HCT116 (cell line): ENCODE data around the gene PTPN2.

ENCODE experiments used
- ATF3 ChIP-seq: IDR thresholded peaks from 2 replicates; pipeline ENCODE4 v1.6.1; 2012
- CBX3 ChIP-seq: IDR thresholded peaks from 2 replicates; pipeline ENCODE4 v1.6.1; 2012; ENCODE audit warnings: low read depth
- CEBPB ChIP-seq: IDR thresholded peaks from 2 replicates; pipeline ENCODE4 v1.6.1; 2012; ENCODE audit warnings: low read depth
- CTCF ChIP-seq, 3 experiments: fragments of 200-600 bp in 1 of 3; sonication (generic) in 1 of 3; IDR thresholded peaks in 2 of 3; conservative IDR thresholded peaks in 1 of 3; 2 replicates each; pipeline ENCODE4 v1.5.1; 2012 to 2017; ENCODE audit warnings: low read depth in 2 of 3, low read length in 2 of 3, antibody characterized with exemption in 1 of 3, borderline replicate concordance in 1 of 3, control low read depth in 1 of 3, mild to moderate bottlenecking in 1 of 3, mixed read lengths in 1 of 3, mixed run types in 1 of 3, moderate library complexity in 1 of 3; ENCODE audit not compliant: insufficient read depth in 1 of 3
- EGR1 ChIP-seq: IDR thresholded peaks from 2 replicates; pipeline ENCODE4 v1.6.1; 2012; ENCODE audit warnings: low read depth
- ELF1 ChIP-seq: IDR thresholded peaks from 2 replicates; pipeline ENCODE4 v1.6.1; 2012; ENCODE audit warnings: low read depth, borderline replicate concordance
- EZH2 ChIP-seq: fragments of 200-600 bp; sonication (generic); IDR thresholded peaks from 2 replicates; pipeline ENCODE4 v1.6.1; 2017; ENCODE audit warnings: antibody characterized with exemption, mixed run types
- FOSL1 ChIP-seq: IDR thresholded peaks from 2 replicates; pipeline ENCODE4 v1.6.1; 2012; ENCODE audit warnings: low read depth
- POLR2A ChIP-seq: IDR thresholded peaks from 2 replicates; pipeline ENCODE4 v1.7.0; 2011; ENCODE audit warnings: borderline replicate concordance; ENCODE audit not compliant: insufficient read depth, insufficient read length; ENCODE audit errors: extremely low read depth
- POLR2AphosphoS5 ChIP-seq: IDR thresholded peaks from 2 replicates; pipeline ENCODE4 v1.6.1; 2011; ENCODE audit warnings: mild to moderate bottlenecking, low read depth, low read length, moderate library complexity
- RAD21 ChIP-seq: IDR thresholded peaks from 2 replicates; pipeline ENCODE4 v1.6.1; 2012; ENCODE audit warnings: low read depth, mild to moderate bottlenecking
- SIN3A ChIP-seq: IDR thresholded peaks from 2 replicates; pipeline ENCODE4 v1.6.1; 2012; ENCODE audit warnings: low read depth
- SP1 ChIP-seq: IDR thresholded peaks from 2 replicates; pipeline ENCODE4 v1.6.1; 2012; ENCODE audit warnings: low read depth
- TCF7L2 ChIP-seq: IDR thresholded peaks from 2 replicates; pipeline ENCODE4 v1.7.0; 2011; ENCODE audit warnings: borderline replicate concordance, inconsistent platforms; ENCODE audit not compliant: insufficient read depth, insufficient read length; ENCODE audit errors: extremely low read depth

- TF ChIP-seq POLR2AphosphoS5 (no peak), CBX3 (no peak), SIN3A (no peak), POLR2A (no peak), CTCF (IDR thresholded peaks at IDR 0.05 in 2 of 3, conservative IDR thresholded peaks at IDR 0.05 in 1 of 3; ENCODE audit: borderline replicate concordance in 1 of 3, insufficient read depth in 1 of 3, low read depth in 2 of 3, low read length in 2 of 3) (no peak), RAD21 (no peak), ATF3 (no peak), TCF7L2 (no peak), EGR1 (no peak), EZH2 (no peak), SP1 (no peak), CEBPB (no peak), FOSL1 (0 out of 2 replicates have a peak, but pooled peaks have one; percentile 18), ELF1 (no peak)
These were observed 72.7 kb downstream of the PTPN2 start for GRCh38 chr18:12811191-12811950.
